ENCODE results near the gene PIAS1. TPM values are rescaled to one million over a fixed set of nuclear protein-coding genes. Genes with fewer than 3 reads are reported as not detected.

PIAS1 gene
- total RNA-seq, 1 donor from 2014 or later = 37.3 TPM

- peak; percentile 18 for DNase-seq (ENCODE audit: low spot score)
Observed at GRCh38 chr15:68217341-68217740, 163.2 kb downstream of the PIAS1 start.

GRCh38 chr15:68218331-68218730, 164.2 kb downstream of the PIAS1 start:
- peak; percentile 68 for DNase-seq (ENCODE audit: low spot score)

- DNase-seq (ENCODE audit: low spot score) = peak; percentile 67
Observed at GRCh38 chr15:68218847-68219798, 165.0 kb downstream of the PIAS1 start.

DNA sequence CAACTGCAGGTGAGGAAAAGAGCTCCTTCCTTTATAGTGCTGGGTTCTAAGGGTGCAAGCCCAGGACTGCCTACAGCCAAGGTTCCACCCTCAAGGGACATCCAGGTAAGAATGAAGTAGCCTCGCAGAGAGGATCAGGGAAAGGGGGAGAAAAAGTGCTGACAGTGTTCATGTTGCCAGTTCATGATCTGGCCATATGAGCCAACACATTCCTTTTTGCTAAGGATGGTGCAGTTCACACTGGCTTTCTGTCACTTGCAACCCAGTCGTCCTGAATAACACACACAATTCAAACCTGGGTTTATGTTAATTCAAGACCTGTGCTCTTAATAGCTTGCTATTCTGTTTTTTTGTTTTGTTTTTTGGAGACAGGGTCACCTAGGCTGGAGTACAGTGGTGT, 166.4 kb downstream of the PIAS1 start:
- DNase-seq (ENCODE audit: low spot score) = peak; percentile 18

- peak; percentile 24 for DNase-seq (ENCODE audit: low spot score)
Observed at GRCh38 chr15:68220967-68221366, 166.9 kb downstream of the PIAS1 start.

DNA sequence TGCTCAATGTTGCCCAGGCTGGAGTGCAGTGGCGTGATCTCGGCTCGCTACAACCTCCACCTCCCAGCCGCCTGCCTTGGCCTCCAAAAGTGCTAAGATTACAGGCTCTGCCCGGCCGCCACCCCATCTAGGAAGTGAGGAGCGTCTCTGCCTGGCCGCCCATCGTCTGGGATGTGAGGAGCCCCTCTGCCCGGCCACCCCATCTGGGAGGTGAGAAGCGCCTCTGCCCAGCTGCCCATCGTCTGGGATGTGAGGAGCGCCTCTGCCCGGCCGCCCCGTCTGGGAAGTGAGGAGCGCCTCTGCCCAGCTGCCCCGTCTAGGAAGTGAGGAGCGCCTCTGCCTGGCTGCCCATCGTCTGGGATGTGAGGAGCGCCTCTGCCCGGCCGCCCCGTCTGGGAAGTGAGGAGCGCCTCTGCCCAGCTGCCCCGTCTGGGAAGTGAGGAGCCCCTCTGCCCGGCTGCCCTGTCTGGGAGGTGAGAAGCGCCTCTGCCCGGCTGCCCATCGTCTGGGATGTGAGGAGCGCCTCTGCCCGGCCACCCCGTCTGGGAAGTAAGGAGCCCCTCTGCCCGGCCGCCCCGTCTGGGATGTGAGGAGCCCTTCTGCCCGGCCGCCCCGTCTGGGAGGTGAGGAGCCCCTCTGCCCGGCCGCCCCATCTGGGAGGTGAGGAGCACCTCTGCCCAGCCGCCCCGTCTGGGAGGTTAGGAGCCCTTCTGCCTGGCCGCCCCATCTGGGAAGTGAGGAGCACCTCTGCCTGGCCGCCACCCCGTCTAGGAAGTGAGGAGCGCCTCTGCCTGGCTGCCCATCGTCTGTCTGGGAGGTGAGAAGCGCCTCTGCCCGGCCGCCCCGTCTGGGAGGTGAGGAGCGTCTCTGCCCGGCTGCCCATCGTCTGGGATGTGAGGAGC, 167.7 kb downstream of the PIAS1 start:
- DNase-seq (ENCODE audit: low spot score) = peak; percentile 62

DNA sequence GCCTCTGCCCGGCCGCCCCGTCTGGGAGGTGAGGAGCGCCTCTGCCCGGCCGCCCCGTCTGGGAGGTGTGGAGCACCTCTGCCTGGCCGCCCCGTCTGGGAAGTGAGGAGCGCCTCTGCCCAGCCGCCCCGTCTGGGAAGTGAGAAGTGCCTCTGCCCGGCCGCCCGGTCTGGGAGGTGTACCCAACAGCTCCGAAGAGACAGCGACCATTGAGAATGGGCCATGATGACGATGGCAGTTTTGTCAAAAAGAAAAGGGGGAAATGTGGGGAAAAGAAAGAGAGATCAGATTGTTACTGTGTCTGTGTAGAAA, 168.3 kb downstream of the PIAS1 start:
- peak; percentile 59 for DNase-seq (ENCODE audit: low spot score)

- peak; percentile 68 for DNase-seq (ENCODE audit: low spot score)
Observed at GRCh38 chr15:68223171-68223570, 169.1 kb downstream of the PIAS1 start.

DNA sequence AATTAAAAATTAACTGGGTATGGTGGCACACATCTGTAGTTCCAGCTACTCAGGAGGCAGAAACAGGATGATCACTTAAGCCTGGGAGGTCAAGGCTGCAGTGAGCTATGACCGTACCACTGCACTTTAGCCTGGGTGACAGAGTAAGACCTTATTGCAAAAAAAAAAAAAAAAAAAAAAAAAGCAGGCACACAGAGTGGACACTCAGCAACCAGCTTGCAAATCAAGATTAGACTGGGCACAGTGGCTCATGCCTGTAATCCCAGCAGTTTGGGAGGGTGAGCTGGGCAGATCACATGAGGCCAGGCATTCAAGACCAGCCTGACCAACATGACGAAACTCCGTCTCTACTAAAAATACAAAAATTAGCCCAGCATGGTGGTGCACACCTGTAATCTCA, 170.0 kb downstream of the PIAS1 start:
- DNase-seq (ENCODE audit: low spot score) = peak; percentile 18

- peak; percentile 16 for DNase-seq (ENCODE audit: low spot score)
Observed at GRCh38 chr15:68224546-68225250, 170.6 kb downstream of the PIAS1 start.

DNA sequence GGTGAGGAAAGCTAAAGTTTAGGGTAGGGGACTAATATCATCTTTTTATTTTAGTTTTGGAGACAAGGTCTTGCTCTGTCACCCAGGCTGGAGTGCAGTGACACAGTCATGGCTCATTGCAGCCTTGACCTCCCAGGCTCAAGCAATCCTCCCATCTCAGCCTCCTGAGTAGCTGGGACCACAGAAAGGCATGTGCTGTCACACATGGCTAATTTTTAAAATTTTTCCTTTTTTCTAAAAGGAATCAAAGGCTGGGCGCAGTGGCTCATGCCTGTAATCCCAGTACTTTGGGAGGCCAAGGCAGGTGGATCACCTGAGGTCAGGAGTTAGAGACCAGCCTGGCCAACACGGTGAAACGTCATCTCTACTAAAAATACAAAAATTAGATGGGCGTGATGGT, 171.3 kb downstream of the PIAS1 start:
- DNase-seq (ENCODE audit: low spot score) = peak; percentile 12

- peak; percentile 69 for DNase-seq (ENCODE audit: low spot score)
Observed at GRCh38 chr15:68227643-68228142, 173.6 kb downstream of the PIAS1 start.

- peak; percentile 74 for DNase-seq (ENCODE audit: low spot score)
Observed at GRCh38 chr15:68228143-68228970, 174.2 kb downstream of the PIAS1 start.

DNA sequence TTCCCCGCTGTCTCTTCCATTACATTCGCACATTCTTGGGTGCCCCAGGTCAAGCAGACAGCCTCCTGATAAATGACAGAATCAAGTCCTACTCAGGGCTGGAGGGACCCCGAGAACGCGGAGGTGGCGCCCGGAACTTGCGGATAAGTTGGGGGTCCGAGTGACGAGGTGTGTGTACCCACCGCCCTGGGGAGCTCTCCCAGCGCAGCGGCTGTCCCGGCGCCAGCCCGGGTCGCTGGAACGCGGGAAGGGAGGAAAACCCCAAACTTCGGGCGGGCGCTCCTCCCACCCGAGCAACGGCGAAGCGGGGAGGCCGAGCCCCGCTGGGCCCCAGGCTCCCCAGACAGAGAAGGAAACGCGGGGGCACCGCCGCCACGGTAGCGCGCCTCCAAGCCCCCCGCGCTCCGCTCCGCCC, 174.9 kb downstream of the PIAS1 start:
- peak; percentile 89 for DNase-seq (ENCODE audit: low spot score)

DNA sequence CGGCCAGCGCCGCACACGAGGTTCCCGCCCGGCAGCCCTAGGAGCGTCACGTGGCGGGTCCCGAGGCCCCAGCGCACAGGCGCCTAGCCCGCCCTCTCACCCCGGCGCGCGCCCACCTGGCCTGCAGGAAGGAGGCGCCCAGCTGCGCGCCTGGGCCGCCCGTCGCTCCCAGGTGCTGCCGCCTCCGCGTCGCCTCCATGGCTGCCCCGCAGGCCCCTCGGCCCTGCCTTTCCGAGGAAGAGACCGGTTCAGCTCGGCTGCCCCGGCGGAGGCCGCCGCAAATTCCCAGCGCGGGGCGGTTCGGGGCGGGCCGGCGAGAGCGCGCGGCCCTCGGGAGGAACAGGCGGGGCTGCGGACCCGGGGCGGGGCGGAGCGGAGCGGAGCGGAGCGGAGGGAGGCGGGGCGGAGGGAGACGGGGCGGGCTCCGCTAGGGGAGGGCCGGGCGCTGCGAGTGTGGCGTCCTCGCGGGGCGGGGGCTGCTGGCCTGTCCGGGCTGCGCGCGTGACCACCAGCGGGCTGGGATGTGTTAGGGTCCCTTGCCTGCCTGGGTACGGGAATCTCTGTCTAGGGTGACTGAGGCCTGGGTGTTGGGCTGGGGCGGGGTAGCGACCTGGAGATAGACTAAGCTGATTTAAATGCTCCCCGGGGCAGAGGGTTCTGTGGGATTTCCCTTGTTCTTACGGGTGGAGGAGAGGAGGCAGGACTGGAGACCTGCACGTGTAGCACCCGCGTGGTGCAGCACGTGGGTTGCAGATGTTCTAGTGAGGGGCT, 175.5 kb downstream of the PIAS1 start, which contains the start of gene CLN6:
CLN6 (minus strand) TSS at position 343 of the 771 bp plus-strand sequence; CDS start at position 199, 144 bp downstream.
- peak; percentile 94 for DNase-seq (ENCODE audit: low spot score)

GRCh38 chr15:68230157-68231100, 176.3 kb downstream of the PIAS1 start:
- DNase-seq (ENCODE audit: low spot score) = peak; percentile 84

- DNase-seq (ENCODE audit: low spot score) = peak; percentile 20
Observed at GRCh38 chr15:68231102-68231818, 177.1 kb downstream of the PIAS1 start.

Measured in mesenteric fat pad (tissue), 1 donor.